BE2C (cell line): ENCODE data around the gene COL12A1.

Source experiments
- DNase-seq: peaks from one replicate; pipeline ENCODE4 v3.0.0-alpha.2; 2020
- H3K27me3 ChIP-seq: fragments of 250-450 bp; sonication (Bioruptor Pico); 2 replicates; pipeline ENCODE4 v1.5.1; 2020; ENCODE audit warnings: mild to moderate bottlenecking
- H3K36me3 ChIP-seq: fragments of 250-450 bp; sonication (Bioruptor Pico); 2 replicates; pipeline ENCODE4 v1.5.1; 2020; ENCODE audit warnings: mild to moderate bottlenecking
- H3K4me1 ChIP-seq: fragments of 250-450 bp; sonication (Bioruptor Pico); 2 replicates; pipeline ENCODE4 v1.5.1; 2020
- H3K4me3 ChIP-seq: 2 replicates; pipeline ENCODE4 v1.5.1; 2011; ENCODE audit warnings: low read depth, low read length
- H3K9me3 ChIP-seq: fragments of 250-450 bp; sonication (Bioruptor Pico); 2 replicates; pipeline ENCODE4 v1.5.1; 2020
- TF ChIP-seq, protein P1 (sequence below): IDR thresholded peaks from 2 replicates; pipeline ENCODE4 v1.5.1; 2012; ENCODE audit warnings: mild to moderate bottlenecking, low read depth, low read length

COL12A1 gene

DNA sequence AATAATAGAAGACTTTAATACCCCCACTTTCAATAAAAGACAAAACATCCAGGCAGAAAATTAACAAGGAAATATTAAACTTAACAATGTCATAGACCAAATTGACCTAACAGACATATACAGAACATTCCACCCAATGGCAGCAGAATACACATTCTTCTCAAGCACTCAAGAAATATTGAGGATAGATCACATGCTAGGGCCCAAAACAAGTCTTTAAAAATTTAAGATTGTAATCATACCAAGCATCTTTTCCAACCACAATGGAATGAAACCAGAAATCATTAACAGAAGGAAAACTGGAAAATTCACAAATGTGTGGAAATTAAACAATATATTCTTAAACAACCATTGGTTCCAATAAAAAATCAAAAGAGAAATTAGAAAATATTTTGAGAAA lies 161.0 kb downstream of the COL12A1 start:
- H3K9me3 ChIP-seq = no peaks in the 10 kb centered on the region
- TF ChIP-seq, protein P1, sequence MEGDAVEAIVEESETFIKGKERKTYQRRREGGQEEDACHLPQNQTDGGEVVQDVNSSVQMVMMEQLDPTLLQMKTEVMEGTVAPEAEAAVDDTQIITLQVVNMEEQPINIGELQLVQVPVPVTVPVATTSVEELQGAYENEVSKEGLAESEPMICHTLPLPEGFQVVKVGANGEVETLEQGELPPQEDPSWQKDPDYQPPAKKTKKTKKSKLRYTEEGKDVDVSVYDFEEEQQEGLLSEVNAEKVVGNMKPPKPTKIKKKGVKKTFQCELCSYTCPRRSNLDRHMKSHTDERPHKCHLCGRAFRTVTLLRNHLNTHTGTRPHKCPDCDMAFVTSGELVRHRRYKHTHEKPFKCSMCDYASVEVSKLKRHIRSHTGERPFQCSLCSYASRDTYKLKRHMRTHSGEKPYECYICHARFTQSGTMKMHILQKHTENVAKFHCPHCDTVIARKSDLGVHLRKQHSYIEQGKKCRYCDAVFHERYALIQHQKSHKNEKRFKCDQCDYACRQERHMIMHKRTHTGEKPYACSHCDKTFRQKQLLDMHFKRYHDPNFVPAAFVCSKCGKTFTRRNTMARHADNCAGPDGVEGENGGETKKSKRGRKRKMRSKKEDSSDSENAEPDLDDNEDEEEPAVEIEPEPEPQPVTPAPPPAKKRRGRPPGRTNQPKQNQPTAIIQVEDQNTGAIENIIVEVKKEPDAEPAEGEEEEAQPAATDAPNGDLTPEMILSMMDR = no peak

DNA sequence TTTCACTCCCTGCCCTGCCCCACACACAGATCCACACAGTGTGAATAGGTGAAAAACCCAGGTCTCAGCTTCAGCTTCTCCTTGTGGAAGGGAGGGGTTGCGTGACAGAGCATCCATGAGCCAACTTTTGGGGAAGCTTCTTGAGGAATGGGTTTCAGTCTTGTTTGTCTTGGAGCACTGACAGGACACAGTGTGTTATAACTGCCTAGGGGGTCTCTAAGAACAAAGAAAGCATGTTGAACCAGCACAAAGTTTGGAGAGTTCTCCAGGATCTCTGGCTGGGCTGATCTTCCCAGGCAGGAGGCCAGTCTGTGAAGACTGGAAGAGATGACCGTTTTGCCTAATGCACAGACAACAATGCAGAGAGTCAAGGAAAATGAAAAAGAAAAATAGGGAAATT lies 164.5 kb downstream of the COL12A1 start:
- Histone ChIP-seq H3K4me1 (no peaks in the 10 kb centered on the region), H3K4me3 (no peak overlapping the region), H3K9me3 (no peaks in the 10 kb centered on the region), H3K27me3 (no peaks in the 10 kb centered on the region), H3K36me3 (no peaks in the 10 kb centered on the region)
- DNase-seq = no peak
- TF ChIP-seq, protein P1 = no peak

More for the DNA sequence above, 161.0 kb downstream of the COL12A1 start:
- Histone ChIP-seq H3K4me1 (no peaks in the 10 kb centered on the region), H3K36me3 (no peaks in the 10 kb centered on the region), H3K27me3 (no peaks in the 10 kb centered on the region), H3K4me3 (no peak overlapping the region)
- DNase-seq = no peak
